Stomach (tissue), 19 donors: ENCODE measurements around the gene KIAA1614. TPM values are rescaled to one million over a fixed set of nuclear protein-coding genes. Genes with fewer than 3 reads are reported as not detected.

Experiments used
- DNase-seq, 2 donors: peaks; one replicate each; pipeline versions ENCODE4 v3.0.0 to v3.0.0-alpha.2; 2013 to 2019
- H3K27ac ChIP-seq, 5 donors: fragments of 200-600 bp in 4 of 5; sonication (generic) in 4 of 5; one replicate each; pipeline ENCODE4 v1.5.1; 2013 to 2019; ENCODE audit warnings: mild to moderate bottlenecking in 1 of 5, moderate library complexity in 1 of 5
- H3K27me3 ChIP-seq, 3 donors: fragments of 200-600 bp; sonication (generic); one replicate each; pipeline ENCODE4 v1.5.1; 2017 to 2019; ENCODE audit warnings: mixed run types in 1 of 3
- H3K36me3 ChIP-seq, 4 donors: fragments of 200-600 bp; sonication (generic); 1 replicate in 3 of 4; 2 replicates in 1 of 4; pipeline ENCODE4 v1.5.1; 2016 to 2019
- H3K4me1 ChIP-seq, 4 donors: fragments of 200-600 bp; sonication (generic); one replicate each; pipeline ENCODE4 v1.5.1; 2016 to 2019
- H3K4me3 ChIP-seq, 4 donors: fragments of 200-600 bp; sonication (generic) in 3 of 4; one replicate each; pipeline ENCODE4 v1.5.1; 2016 to 2019; ENCODE audit warnings: mild to moderate bottlenecking in 1 of 4
- H3K9me3 ChIP-seq, 4 donors: fragments of 200-600 bp; sonication (generic); one replicate each; pipeline ENCODE4 v1.5.1; 2016 to 2019
- CTCF ChIP-seq, 7 experiments: fragments of 450-650 bp in 4 of 7; fragments of 200-600 bp in 3 of 7; sonication (generic) in 3 of 7; IDR thresholded peaks; one replicate each; pipeline ENCODE4 v1.5.1; 2016 to 2019; ENCODE audit warnings: antibody characterized with exemption in 7 of 7, control low read depth in 2 of 7, mild to moderate bottlenecking in 1 of 7
- EP300 ChIP-seq: sonication (generic); formaldehyde crosslinking; IDR thresholded peaks from one replicate; pipeline ENCODE4 v1.6.1; 2017; ENCODE audit warnings: antibody characterized with exemption
- POLR2A ChIP-seq, 4 donors: fragments of 450-650 bp; IDR thresholded peaks; one replicate each; pipeline ENCODE4 v1.6.1; 2016; ENCODE audit warnings: antibody characterized with exemption in 4 of 4, control low read depth in 2 of 4, mild to moderate bottlenecking in 1 of 4, moderate library complexity in 1 of 4
- POLR2AphosphoS5 ChIP-seq, 3 donors: sonication (generic); formaldehyde crosslinking; IDR thresholded peaks; one replicate each; pipeline ENCODE4 v1.6.1; 2016; ENCODE audit warnings: antibody characterized with exemption in 3 of 3
- WGBS, 5 donors: extraction: QIAGEN DNeasy Blood & Tissue Kit in 3 of 5; methylation state at CpG; one replicate each; pipeline versions ENCODE4 v1.1.5 to v1.1.7; 2013 to 2018; 5-methylcytosine and 5-hydroxymethylcytosine counted together
- intact Hi-C: fragments of 100-400 bp; cut with DNase I; formaldehyde crosslinking; loops from one replicate; pipeline ENCODE4 v1.15.1; 2023; ENCODE audit warnings: low total_unique reads
- long read RNA-seq, 10 donors: transcript quantifications; one replicate each; lab custom pipeline, GENCODE V29; 2026
- polyA plus RNA-seq, 3 donors: library from polyadenylated mRNA; stranded (reverse); fragments of 200-250 nt; gene quantifications; one replicate each; pipeline ENCODE4 v1.2.3, GENCODE V29; 2013
- total RNA-seq, 5 donors: library from RNA; depleted of rRNA; stranded (reverse); fragments of >200 nt; gene quantifications; one replicate each; pipeline versions ENCODE4 v1.1.0 to v1.2.3, GENCODE V29; 2014 to 2016
- donor health status: healthy with polysubstance abuse.
- donor health status: Bipolar disorder and iron deficiency.
- donor health status: healthy.

KIAA1614 gene
- total RNA-seq (1 to 10 TPM in 3 of 5 donors, under 1 TPM in 1, not detected in 1; under 0.01 to 6.1 (median 1.7) TPM), polyA plus RNA-seq (1 to 10 TPM; 1.1 to 2.2 (median 1.8) TPM)
- long read RNA-seq, donor 1: 0 reads
- long read RNA-seq, donor 2: 0 reads
- long read RNA-seq, donor 3: 0 reads
- long read RNA-seq, donor 4: 0 reads
- long read RNA-seq, donor 5: 0 reads
- long read RNA-seq, donor 6: 0 reads
- long read RNA-seq, donor 7: 0 reads
- long read RNA-seq, donor 8: 0 reads
- long read RNA-seq, donor 9: 0 reads
- long read RNA-seq, donor 10: 0 reads

GRCh38 chr1:180912801-180913565 is at the start of gene KIAA1614:
TSS of gene KIAA1614 (plus strand) at chr1:180912897. CDS start at chr1:180913244, 347 bp downstream.
- Histone ChIP-seq H3K36me3 (peaks cover 0 to 19% (median 12%) of the 10 kb centered on the region in 4 donors), H3K9me3 (no peaks in the 10 kb centered on the region), H3K4me3 (peak within 1 kb of the TSS; percentile 51 to 74 (median 67)), H3K27me3 (peaks cover 0 to 28% (median 22%) of the 10 kb centered on the region in 3 donors), H3K27ac (peak within 1 kb of the TSS; percentile 40 to 94 (median 87)), H3K4me1 (peaks cover 8 to 40% (median 18%) of the 10 kb centered on the region in 4 donors)
- 6 to 15% (median 8%) methylated on average over 12 to 76 of the region's 76 CpGs for WGBS, 5 donors
- TF ChIP-seq EP300 (no peak), POLR2A (IDR thresholded peaks at IDR 0.05) (no peak), CTCF (IDR thresholded peaks at IDR 0.05) (no peak), POLR2AphosphoS5 (IDR thresholded peaks at IDR 0.05) (no peak)
- intact Hi-C loops: no loop called here
- DNase-seq: peak in 1 of 2 donors; percentile 79

- Histone ChIP-seq H3K9me3 (no peaks in the 10 kb centered on the region), H3K4me3 (no peak overlapping the region), H3K27ac (no peak overlapping the region), H3K27me3 (no peaks in the 10 kb centered on the region), H3K36me3 (peaks cover 0 to 17% (median 12%) of the 10 kb centered on the region in 4 donors), H3K4me1 (peaks cover 0 to 9% (median 4%) of the 10 kb centered on the region in 4 donors)
- WGBS, 5 donors: 18 to 31% (median 23%) methylated on average over 6 of the region's 6 CpGs
- TF ChIP-seq POLR2AphosphoS5 (IDR thresholded peaks at IDR 0.05) (no peak), CTCF (IDR thresholded peaks at IDR 0.05) (peak in 5 of 7 experiments; percentile 57 to 73 (median 67)), POLR2A (IDR thresholded peaks at IDR 0.05) (no peak)
- intact Hi-C loops: loop anchor here (5.0 kb wide), 1 partner anchor 346 kb away; no protein-coding TSS in a partner anchor
- peak in 1 of 2 donors; percentile 81 for DNase-seq
Observed at GRCh38 chr1:180863158-180863775, 49.4 kb upstream of the KIAA1614 start.

GRCh38 chr1:180881806-180882509 is 30.7 kb upstream of the KIAA1614 start:
- H3K4me3 ChIP-seq: no peak overlapping the region
- no peaks in the 10 kb centered on the region for H3K9me3 ChIP-seq
- H3K36me3 ChIP-seq: peaks cover 0 to 40% (median 18%) of the 10 kb centered on the region in 4 donors
- H3K4me1 ChIP-seq: peaks cover 0 to 8% (median 0%) of the 10 kb centered on the region in 4 donors
- DNase-seq: peak in 1 of 2 donors; percentile 70
- TF ChIP-seq POLR2A (IDR thresholded peaks at IDR 0.05) (no peak), CTCF (IDR thresholded peaks at IDR 0.05) (peak in 4 of 7 experiments; percentile 5 to 49 (median 37))
- no peaks in the 10 kb centered on the region for H3K27me3 ChIP-seq
- H3K27ac ChIP-seq: no peak overlapping the region
- 42 to 65% (median 51%) methylated on average over 6 of the region's 6 CpGs for WGBS, 5 donors
- intact Hi-C loops: loop anchor here (10.0 kb wide), 1 partner anchor 263 kb away; no protein-coding TSS in a partner anchor
